Endodermal cell (in vitro differentiated cells): ENCODE measurements around the gene ATP2B3. TPM values are rescaled to one million over a fixed set of nuclear protein-coding genes. Genes with fewer than 3 reads are reported as not detected.

Source experiments
- DNase-seq: peaks from one replicate; pipeline ENCODE4 v3.0.0-alpha.2; 2017
- H3K27ac ChIP-seq: 2 replicates; pipeline ENCODE4 v1.5.1; 2013; ENCODE audit warnings: mild to moderate bottlenecking, low read depth, low read length, moderate library complexity
- H3K27me3 ChIP-seq: 2 replicates; pipeline ENCODE4 v1.6.1; 2013; ENCODE audit warnings: mild to moderate bottlenecking, low read length, moderate library complexity; ENCODE audit not compliant: insufficient read depth, control insufficient read depth, poor library complexity, severe bottlenecking
- H3K36me3 ChIP-seq: 2 replicates; pipeline ENCODE4 v1.7.0; 2013; ENCODE audit warnings: mild to moderate bottlenecking, low read length, moderate library complexity; ENCODE audit not compliant: control insufficient read depth, insufficient read depth
- H3K4me1 ChIP-seq: one replicate; pipeline ENCODE4 v1.7.0; 2013; ENCODE audit warnings: low read length; ENCODE audit not compliant: control insufficient read depth, insufficient read depth
- H3K4me3 ChIP-seq: 2 replicates; pipeline ENCODE4 v1.5.1; 2013; ENCODE audit warnings: mild to moderate bottlenecking, low read length, moderate library complexity
- H3K9ac ChIP-seq: 2 replicates; pipeline ENCODE4 v1.6.1; 2013; ENCODE audit warnings: mild to moderate bottlenecking, low read length, moderate library complexity; ENCODE audit not compliant: poor library complexity, severe bottlenecking; ENCODE audit errors: extremely low read depth
- H3K9me3 ChIP-seq: 2 replicates; pipeline ENCODE4 v1.6.1; 2013; ENCODE audit warnings: mild to moderate bottlenecking, low read length, moderate library complexity; ENCODE audit not compliant: control insufficient read depth
- H3K27ac Mint-ChIP-seq: 2 replicates; pipeline ENCODE4 v1.8.0; 2020; ENCODE audit warnings: mixed read lengths
- H3K27me3 Mint-ChIP-seq: 2 replicates; pipeline ENCODE4 v1.8.0; 2021; ENCODE audit warnings: mild to moderate bottlenecking, mixed read lengths; ENCODE audit not compliant: insufficient read depth
- H3K36me3 Mint-ChIP-seq: 2 replicates; pipeline ENCODE4 v1.8.0; 2020; ENCODE audit warnings: low read depth, mixed read lengths
- H3K4me1 Mint-ChIP-seq: 2 replicates; pipeline ENCODE4 v1.8.0; 2020; ENCODE audit warnings: mixed read lengths
- H3K4me3 Mint-ChIP-seq: 2 replicates; pipeline ENCODE4 v1.8.0; 2020; ENCODE audit warnings: mild to moderate bottlenecking, moderate library complexity, mixed read lengths
- H3K9me3 Mint-ChIP-seq: 2 replicates; pipeline ENCODE4 v1.8.0; 2020; ENCODE audit warnings: mild to moderate bottlenecking, mixed read lengths
- WGBS, 2 experiments: methylation state at CpG; one replicate each; pipeline versions ENCODE4 v1.1.5 to v1.1.7; 2013; ENCODE audit warnings: missing lambda C conversion rate in 2 of 2, mixed read lengths in 1 of 2; ENCODE audit not compliant: insufficient coverage in 1 of 2, insufficient read length in 1 of 2; 5-methylcytosine and 5-hydroxymethylcytosine counted together
- total RNA-seq, 2 donors: library from RNA; stranded (reverse); fragmentation: NEBNext Ultra II Directional in 1 of 2; extraction: Animal tissue kit (Norgen Biotek cat#: 25700) in 1 of 2; gene quantifications; 2 replicates in 1 of 2; 3 replicates in 1 of 2; pipeline ENCODE4 v1.2.1, GENCODE V29; 2021
- TF ChIP-seq, protein P1 (sequence below): fragments of 200-600 bp; sonication (generic); conservative IDR thresholded peaks from 2 replicates; pipeline ENCODE4 v1.5.0; 2021; ENCODE audit warnings: antibody characterized with exemption, mild to moderate bottlenecking

ATP2B3 gene
- total RNA-seq, 2 donors from 2014 or later: not detected

DNA sequence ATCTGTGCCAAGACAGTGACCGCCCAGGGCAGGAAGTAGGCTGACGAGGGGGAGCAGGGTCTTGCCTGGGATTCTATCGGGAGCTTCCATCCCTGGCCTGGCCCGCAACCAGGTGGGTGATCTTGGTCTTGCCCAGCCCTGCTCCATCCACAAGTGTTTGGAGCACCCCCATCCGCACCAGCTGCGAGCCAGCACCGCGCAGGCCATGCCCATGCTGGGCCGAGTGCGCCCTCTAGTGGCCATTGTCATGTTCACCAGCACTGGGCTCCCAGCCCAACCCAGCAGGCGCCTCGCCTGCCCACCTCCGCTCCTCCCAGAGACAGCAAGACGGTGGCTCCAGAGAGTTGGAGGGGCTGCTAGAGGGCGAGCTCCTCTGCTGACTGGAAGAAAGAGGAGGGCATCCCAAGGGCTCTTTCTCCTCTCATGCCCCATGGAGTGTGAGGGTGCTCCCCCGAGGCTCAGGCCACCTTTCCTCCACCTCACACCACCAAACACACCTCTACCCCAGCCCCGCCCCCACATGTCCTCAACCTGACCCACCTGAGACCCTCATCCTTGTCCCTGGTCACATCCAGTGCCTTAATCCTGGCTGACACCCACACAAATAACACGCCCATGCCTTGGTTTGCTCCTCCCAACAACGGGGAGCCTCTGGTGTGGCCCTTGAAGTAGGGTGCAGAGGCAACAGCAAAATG is 9.8 kb upstream of the ATP2B3 start:
- no peaks in the 10 kb centered on the region for H3K9me3 ChIP-seq
- no peaks in the 10 kb centered on the region for H3K27me3 ChIP-seq
- WGBS, 2 experiments: 18 to 83% methylated on average over 1 to 18 of the region's 19 CpGs
- Mint-ChIP-seq H3K9me3 (peaks cover 57% of the 10 kb centered on the region), H3K27ac (no peak overlapping the region), H3K4me3 (no peak overlapping the region), H3K36me3 (no peaks in the 10 kb centered on the region), H3K27me3 (no peaks in the 10 kb centered on the region), H3K4me1 (no peaks in the 10 kb centered on the region)
- H3K36me3 ChIP-seq: no peaks in the 10 kb centered on the region
- peak; percentile 94 for DNase-seq
- H3K4me1 ChIP-seq: no peaks in the 10 kb centered on the region
- no peak overlapping the region for H3K4me3 ChIP-seq
- TF ChIP-seq, protein P1, sequence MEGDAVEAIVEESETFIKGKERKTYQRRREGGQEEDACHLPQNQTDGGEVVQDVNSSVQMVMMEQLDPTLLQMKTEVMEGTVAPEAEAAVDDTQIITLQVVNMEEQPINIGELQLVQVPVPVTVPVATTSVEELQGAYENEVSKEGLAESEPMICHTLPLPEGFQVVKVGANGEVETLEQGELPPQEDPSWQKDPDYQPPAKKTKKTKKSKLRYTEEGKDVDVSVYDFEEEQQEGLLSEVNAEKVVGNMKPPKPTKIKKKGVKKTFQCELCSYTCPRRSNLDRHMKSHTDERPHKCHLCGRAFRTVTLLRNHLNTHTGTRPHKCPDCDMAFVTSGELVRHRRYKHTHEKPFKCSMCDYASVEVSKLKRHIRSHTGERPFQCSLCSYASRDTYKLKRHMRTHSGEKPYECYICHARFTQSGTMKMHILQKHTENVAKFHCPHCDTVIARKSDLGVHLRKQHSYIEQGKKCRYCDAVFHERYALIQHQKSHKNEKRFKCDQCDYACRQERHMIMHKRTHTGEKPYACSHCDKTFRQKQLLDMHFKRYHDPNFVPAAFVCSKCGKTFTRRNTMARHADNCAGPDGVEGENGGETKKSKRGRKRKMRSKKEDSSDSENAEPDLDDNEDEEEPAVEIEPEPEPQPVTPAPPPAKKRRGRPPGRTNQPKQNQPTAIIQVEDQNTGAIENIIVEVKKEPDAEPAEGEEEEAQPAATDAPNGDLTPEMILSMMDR: peak; percentile 83
- no peak overlapping the region for H3K27ac ChIP-seq
- no peak overlapping the region for H3K9ac ChIP-seq

GRCh38 chrX:153509592-153509991 is 7.8 kb upstream of the ATP2B3 start:
- Histone ChIP-seq H3K4me1 (no peaks in the 10 kb centered on the region), H3K9ac (no peak overlapping the region), H3K9me3 (no peaks in the 10 kb centered on the region), H3K27ac (no peak overlapping the region), H3K36me3 (no peaks in the 10 kb centered on the region), H3K27me3 (no peaks in the 10 kb centered on the region), H3K4me3 (no peak overlapping the region)
- Mint-ChIP-seq H3K27ac (no peak overlapping the region), H3K36me3 (no peaks in the 10 kb centered on the region), H3K9me3 (peaks cover 53% of the 10 kb centered on the region), H3K4me3 (no peak overlapping the region), H3K4me1 (no peaks in the 10 kb centered on the region), H3K27me3 (no peaks in the 10 kb centered on the region)
- TF ChIP-seq, protein P1: no peak
- no peak for DNase-seq
- WGBS, 2 experiments: 90 to 92% methylated on average over 4 to 14 of the region's 14 CpGs

DNA sequence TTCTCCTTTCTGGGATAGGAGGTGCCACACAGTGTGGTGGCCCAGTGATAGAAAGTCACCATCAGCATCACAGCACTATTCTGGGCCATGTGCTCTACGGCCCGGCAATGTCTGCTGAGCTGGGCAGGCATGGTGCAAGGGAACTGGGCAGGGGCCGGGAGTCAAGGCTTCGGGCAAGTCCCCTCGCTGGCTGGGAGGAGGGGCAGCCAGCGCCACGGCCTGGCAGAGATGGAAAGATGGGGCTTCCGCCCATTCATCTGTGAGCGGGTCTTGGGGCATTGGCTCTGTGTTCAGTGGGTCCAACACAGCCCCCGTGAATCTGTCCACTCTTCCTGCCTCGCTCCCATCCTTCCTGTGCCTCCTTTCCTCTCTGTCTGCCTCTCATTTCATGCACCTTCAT is 7.1 kb upstream of the ATP2B3 start:
- Histone ChIP-seq H3K4me1 (no peaks in the 10 kb centered on the region), H3K9me3 (no peaks in the 10 kb centered on the region), H3K27ac (no peak overlapping the region), H3K36me3 (no peaks in the 10 kb centered on the region), H3K27me3 (peaks cover 3% of the 10 kb centered on the region), H3K9ac (no peak overlapping the region), H3K4me3 (no peak overlapping the region)
- Mint-ChIP-seq H3K27me3 (peaks cover 5% of the 10 kb centered on the region), H3K9me3 (peaks cover 45% of the 10 kb centered on the region), H3K4me3 (no peak overlapping the region), H3K36me3 (no peaks in the 10 kb centered on the region), H3K4me1 (no peaks in the 10 kb centered on the region), H3K27ac (no peak overlapping the region)
- DNase-seq: no peak
- TF ChIP-seq, protein P1: no peak
- WGBS, 2 experiments: 85 to 96% methylated on average over 4 to 11 of the region's 11 CpGs
